DOHH2 (cell line): ENCODE measurements around the gene DTNB.

ENCODE experiments used
- EZH2phosphoT487 ChIP-seq: fragments of 200-600 bp; sonication (generic); IDR thresholded peaks from 2 replicates; pipeline ENCODE4 v1.6.1; 2017; ENCODE audit warnings: borderline replicate concordance, mild to moderate bottlenecking, antibody characterized with exemption, low read length, moderate library complexity, mixed read lengths
- TF ChIP-seq, protein P1 (sequence below): fragments of 200-600 bp; sonication (generic); IDR thresholded peaks from one replicate; pipeline ENCODE4 v1.5.1; 2014; ENCODE audit warnings: antibody characterized with exemption, mild to moderate bottlenecking, low read depth, low read length; ENCODE audit not compliant: poor library complexity, severe bottlenecking

DNA sequence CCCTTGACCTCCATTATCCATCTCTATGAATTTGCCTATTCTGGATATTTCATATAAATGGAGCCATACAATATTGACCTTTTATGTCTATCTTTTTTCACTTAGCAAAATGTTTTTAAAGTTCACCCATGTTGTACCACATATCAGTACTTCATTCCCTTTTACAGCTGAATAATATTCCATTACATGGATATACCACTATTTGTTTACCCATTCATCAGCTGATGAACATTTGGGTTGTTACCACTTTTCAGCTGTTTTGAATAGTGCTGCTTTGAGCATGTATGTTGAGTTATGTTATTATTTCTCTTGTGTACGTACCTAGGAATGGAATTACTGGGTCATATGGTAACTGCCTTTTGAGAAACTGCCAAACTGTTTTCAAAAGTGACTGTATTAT, 238.0 kb downstream of the DTNB start:
- TF ChIP-seq, protein P1, sequence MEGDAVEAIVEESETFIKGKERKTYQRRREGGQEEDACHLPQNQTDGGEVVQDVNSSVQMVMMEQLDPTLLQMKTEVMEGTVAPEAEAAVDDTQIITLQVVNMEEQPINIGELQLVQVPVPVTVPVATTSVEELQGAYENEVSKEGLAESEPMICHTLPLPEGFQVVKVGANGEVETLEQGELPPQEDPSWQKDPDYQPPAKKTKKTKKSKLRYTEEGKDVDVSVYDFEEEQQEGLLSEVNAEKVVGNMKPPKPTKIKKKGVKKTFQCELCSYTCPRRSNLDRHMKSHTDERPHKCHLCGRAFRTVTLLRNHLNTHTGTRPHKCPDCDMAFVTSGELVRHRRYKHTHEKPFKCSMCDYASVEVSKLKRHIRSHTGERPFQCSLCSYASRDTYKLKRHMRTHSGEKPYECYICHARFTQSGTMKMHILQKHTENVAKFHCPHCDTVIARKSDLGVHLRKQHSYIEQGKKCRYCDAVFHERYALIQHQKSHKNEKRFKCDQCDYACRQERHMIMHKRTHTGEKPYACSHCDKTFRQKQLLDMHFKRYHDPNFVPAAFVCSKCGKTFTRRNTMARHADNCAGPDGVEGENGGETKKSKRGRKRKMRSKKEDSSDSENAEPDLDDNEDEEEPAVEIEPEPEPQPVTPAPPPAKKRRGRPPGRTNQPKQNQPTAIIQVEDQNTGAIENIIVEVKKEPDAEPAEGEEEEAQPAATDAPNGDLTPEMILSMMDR = no peak
- TF ChIP-seq EZH2phosphoT487 = no peak
